K562 (cell line): Measurements from ENCODE around the gene HMGXB3. TPM values are rescaled to one million over a fixed set of nuclear protein-coding genes. Genes with fewer than 3 reads are reported as not detected.

ENCODE experiments used
- ATAC-seq: fragments of 200-7000 bp; cut with Tn5 transposase; 3 replicates; pipeline ENCODE4 v1.9.1; 2020; ENCODE audit warnings: moderate library complexity
- BruUV-seq: library from RNA; stranded (reverse); fragments of 400-500 nt; replicated peaks from 2 replicates; lab custom pipeline; 2021; lab: Mats Ljungman, UMichigan
- CTCF ChIA-PET: fragments of 300-600 bp; formaldehyde crosslinking; extraction: SDS; loops from one replicate; lab custom pipeline; 2021; ENCODE audit warnings: low intra/inter-chr PET ratio; lab: Yijun Ruan, JAX
- POLR2A ChIA-PET: fragments of 300-600, 350-650 bp; sonication (Branson Sonifier 250); formaldehyde crosslinking; extraction: SDS; loops from one replicate; lab custom pipeline; 2021; ENCODE audit warnings: antibody characterized with exemption, inconsistent platforms; lab: Yijun Ruan, JAX
- DNase-seq, 4 experiments: peaks; one replicate each; pipeline versions ENCODE4 v3.0.0 to v3.0.0-alpha.2; 2011 to 2018; ENCODE audit warnings: low spot score in 3 of 4, mixed read lengths in 3 of 4; ENCODE audit errors: extremely low read depth in 1 of 4
- FAIRE-seq: peaks from 2 replicates; lab custom pipeline; 2011; peaks lifted over from hg19 to GRCh38; lab: Jason Lieb, UNC
- H2AFZ ChIP-seq: 2 replicates; pipeline ENCODE4 v1.6.0; 2011; ENCODE audit warnings: low read depth, low read length, control low read depth, inconsistent platforms
- H3K27ac ChIP-seq: fragments of 200-600 bp; 3 replicates; pipeline ENCODE4 v1.8.0; 2011; ENCODE audit warnings: low read depth, mild to moderate bottlenecking, control low read depth, inconsistent platforms, low read length, moderate library complexity, mixed read lengths; ENCODE audit errors: extremely low read depth
- H3K27me3 ChIP-seq, 2 experiments: fragments of 300-600 bp in 1 of 2; 2 replicates in 1 of 2; 3 replicates in 1 of 2; pipeline versions ENCODE4 v1.6.0 to v1.8.0; 2011; ENCODE audit warnings: inconsistent platforms in 2 of 2, low read length in 2 of 2, mild to moderate bottlenecking in 1 of 2, mixed read lengths in 1 of 2, moderate library complexity in 1 of 2; ENCODE audit not compliant: control insufficient read depth in 2 of 2, insufficient read depth in 2 of 2
- H3K36me3 ChIP-seq: fragments of 300-600 bp; 3 replicates; pipeline ENCODE4 v1.8.0; 2011; ENCODE audit warnings: mild to moderate bottlenecking, low read length, inconsistent platforms; ENCODE audit not compliant: control insufficient read depth, insufficient read depth
- H3K4me1 ChIP-seq, 2 experiments: fragments of 200-600 bp in 1 of 2; replicated peaks in 1 of 2; 2 replicates in 1 of 2; 3 replicates in 1 of 2; pipeline versions ENCODE4 v1.5.1 to v1.8.0; 2011; ENCODE audit warnings: inconsistent platforms in 2 of 2, low read length in 2 of 2, mild to moderate bottlenecking in 1 of 2, mixed read lengths in 1 of 2, moderate library complexity in 1 of 2; ENCODE audit not compliant: control insufficient read depth in 2 of 2, insufficient read depth in 2 of 2
- H3K4me2 ChIP-seq: 2 replicates; pipeline ENCODE4 v1.6.1; 2011; ENCODE audit warnings: low read length, control low read depth, inconsistent platforms, mixed read lengths; ENCODE audit not compliant: insufficient read depth
- H3K4me3 ChIP-seq: fragments of 200-600 bp; sonication (generic), shearing (Covaris generic); 2 replicates; pipeline ENCODE4 v1.5.1; 2016; ENCODE audit warnings: control low read depth, inconsistent platforms
- H3K79me2 ChIP-seq: fragments of 200-600 bp; 3 replicates; pipeline ENCODE4 v1.8.0; 2011; ENCODE audit warnings: low read length, inconsistent platforms; ENCODE audit not compliant: control insufficient read depth, insufficient read depth
- H3K9ac ChIP-seq, 2 experiments: 2 replicates each; pipeline versions ENCODE4 v1.6.0 to v1.6.1; 2011; ENCODE audit warnings: low read depth in 2 of 2, low read length in 2 of 2, control low read depth in 1 of 2, inconsistent platforms in 1 of 2, mild to moderate bottlenecking in 1 of 2, mixed read lengths in 1 of 2; ENCODE audit not compliant: insufficient read depth in 1 of 2
- H3K9me1 ChIP-seq: one replicate; pipeline ENCODE4 v1.6.0; 2011; ENCODE audit warnings: inconsistent platforms, mild to moderate bottlenecking, low read length, moderate library complexity; ENCODE audit not compliant: control insufficient read depth, insufficient read depth
- H3K9me3 ChIP-seq: replicated peaks from 2 replicates; pipeline ENCODE4 v1.5.1; 2011; ENCODE audit warnings: low read depth, low read length, inconsistent platforms; ENCODE audit not compliant: control insufficient read depth, insufficient read depth
- H4K20me1 ChIP-seq: replicated peaks from 2 replicates; pipeline ENCODE4 v1.6.1; 2011; ENCODE audit warnings: low read length, inconsistent platforms, mixed read lengths; ENCODE audit not compliant: control insufficient read depth, insufficient read depth
- ELF2 ChIP-seq: fragments of 250-450 bp; sonication (Bioruptor Pico); IDR thresholded peaks from 2 replicates; pipeline ENCODE4 v1.5.0; 2021; ENCODE audit warnings: mild to moderate bottlenecking
- KAT2B ChIP-seq: IDR thresholded peaks from one replicate; pipeline ENCODE4 v1.6.1; 2012; ENCODE audit warnings: low read depth, mild to moderate bottlenecking, control low read depth, inconsistent platforms, low read length, moderate library complexity
- KHSRP ChIP-seq: fragments of 450-650 bp; IDR thresholded peaks from 2 replicates; pipeline ENCODE4 v1.6.1; 2017
- NCOR1 ChIP-seq: fragments of 450-650 bp; IDR thresholded peaks from 2 replicates; pipeline ENCODE4 v1.6.1; 2016; ENCODE audit warnings: mild to moderate bottlenecking, moderate library complexity
- NR2F6 ChIP-seq: fragments of 450-650 bp; formaldehyde crosslinking; IDR thresholded peaks from 2 replicates; pipeline ENCODE4 v1.4.0; 2020; ENCODE audit warnings: mild to moderate bottlenecking
- SMARCA5 ChIP-seq: fragments of 450-650 bp; IDR thresholded peaks from 2 replicates; pipeline ENCODE4 v1.6.1; 2016
- ZBTB12 ChIP-seq: fragments of 250-450 bp; sonication (Bioruptor Pico); IDR thresholded peaks from 2 replicates; pipeline ENCODE4 v1.4.0; 2020
- ZC3H8 ChIP-seq: fragments of 450-650 bp; IDR thresholded peaks from 2 replicates; pipeline ENCODE4 v1.6.1; 2017
- ZNF766 ChIP-seq: fragments of 200-800 bp; sonication (Bioruptor generic); conservative IDR thresholded peaks from 2 replicates; pipeline ENCODE4 v1.6.1; 2016; ENCODE audit warnings: missing genetic modification characterization, missing compliant biosample characterization
- WGBS: fragments of 100-300 bp; shearing (Covaris generic); methylation state at CpG from one replicate; pipeline ENCODE4 v1.1.6; 2016; ENCODE audit warnings: low coverage, mixed read lengths; ENCODE audit not compliant: insufficient coverage; ENCODE audit errors: missing lambda C conversion rate; 5-methylcytosine and 5-hydroxymethylcytosine counted together
- in situ Hi-C: fragments of 300-500 bp; cut with MboI; formaldehyde crosslinking; loops from 4 replicates; pipeline ENCODE4 v1.15.0; 2018; ENCODE audit warnings: inconsistent platforms, mixed read lengths
- intact Hi-C: fragments of 100-400 bp; cut with micrococcal nuclease; formaldehyde crosslinking; loops from 2 replicates; pipeline ENCODE4 v1.14.2; 2022
- polyA plus RNA-seq, 8 experiments: library from polyadenylated mRNA; depleted of rRNA in 4 of 8; stranded (reverse) in 5 of 8; unstranded in 3 of 8; fragments of >200 nt; fragmentation: Nextera tagmentation in 2 of 8; fragmentation: Illumina TruSeq in 1 of 8; extraction: Ambion mirVana in 2 of 8; extraction: Trizol in 1 of 8; gene quantifications; 2 replicates each; pipeline versions ENCODE4 v1.2.1 to v1.2.3, GENCODE V29; 2011 to 2014; ENCODE audit warnings: inconsistent platforms in 1 of 8, missing spikeins in 1 of 8
- total RNA-seq, 7 experiments: library from RNA; depleted of rRNA in 6 of 7; stranded (reverse); fragments of >200 nt in 6 of 7; fragmentation: Illumina TruSeq in 2 of 7; extraction: Trizol in 2 of 7; gene quantifications; 2 replicates each; pipeline versions ENCODE4 v1.2.1 to v1.2.3, GENCODE V29; 2011 to 2021; ENCODE audit warnings: low replicate concordance in 1 of 7
- TF ChIP-seq, protein P1 (sequence below), 2 experiments: fragments of 450-650 bp in 1 of 2; IDR thresholded peaks; 2 replicates each; pipeline ENCODE4 v1.6.1; 2011 to 2017; ENCODE audit warnings: low read depth in 2 of 2, antibody characterized with exemption in 1 of 2, borderline replicate concordance in 1 of 2, low read length in 1 of 2, mild to moderate bottlenecking in 1 of 2, mixed read lengths in 1 of 2; ENCODE audit not compliant: control insufficient read depth in 1 of 2
- TF ChIP-seq, protein P2 (sequence below), 2 experiments: fragments of 450-650 bp; conservative IDR thresholded peaks; 2 replicates each; pipeline ENCODE4 v1.6.1; 2017; ENCODE audit warnings: mild to moderate bottlenecking in 2 of 2, moderate library complexity in 2 of 2
- TF ChIP-seq, protein P3 (sequence below): fragments of 450-650 bp; formaldehyde crosslinking; IDR thresholded peaks from 2 replicates; pipeline ENCODE4 v1.4.0; 2020; ENCODE audit warnings: mild to moderate bottlenecking, moderate library complexity

Gene HMGXB3
- total and polyA plus RNA-seq, 9 of the 15 experiments (the other 6 are each of a cell fraction or from before 2014, with no cell fraction given): 1.8 to 44.1 (median 32.2) TPM

DNA sequence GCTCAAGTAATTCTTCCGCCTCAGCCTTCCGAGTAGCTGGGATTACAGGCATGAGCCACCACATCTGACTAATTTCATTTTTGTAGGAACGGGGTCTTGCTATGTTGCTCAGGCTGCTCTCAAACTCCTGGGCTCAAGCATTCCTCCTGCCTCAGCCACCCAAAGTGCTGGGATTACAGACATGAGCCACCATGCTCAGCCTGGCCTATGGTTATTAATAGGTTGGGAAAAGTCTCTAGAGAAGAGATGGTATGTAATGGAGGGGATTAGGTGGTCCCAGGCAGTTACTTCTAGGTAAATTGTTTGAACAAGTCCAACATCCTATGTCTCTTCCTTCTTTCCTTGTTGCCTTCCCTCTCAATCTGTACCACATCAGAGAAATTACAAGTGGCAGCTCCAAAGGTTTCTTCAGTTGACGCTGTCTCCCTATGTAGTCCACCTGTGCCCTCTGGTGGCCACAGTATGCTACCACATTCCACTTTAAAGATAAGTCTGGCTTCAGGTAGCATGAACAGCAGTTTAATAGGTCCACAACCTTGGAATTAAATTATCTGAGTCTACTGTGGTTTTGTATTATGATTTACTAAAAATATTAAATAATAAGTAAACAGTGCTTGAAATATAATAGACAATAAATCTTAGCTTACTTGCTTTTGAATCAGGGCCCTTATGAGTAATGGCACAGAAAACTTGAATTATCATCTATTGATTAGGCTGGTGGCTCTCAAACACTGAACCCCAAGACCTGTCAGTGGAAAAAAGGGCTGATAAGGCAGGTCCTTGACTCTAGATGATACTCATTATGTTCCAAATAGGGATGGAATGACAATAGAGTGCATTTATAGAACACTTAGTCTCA, 9.8 kb upstream of the HMGXB3 start:
- H3K9ac ChIP-seq: no peak overlapping the region
- no peaks in the 10 kb centered on the region; a peak in 2 of 5 replicates for H3K4me1 ChIP-seq
- WGBS: 55% methylated on average over 4 of the region's 4 CpGs
- in situ Hi-C loops (no loop called here), intact Hi-C loops (loop anchor here (1.0 to 5.0 kb wide), 5 partner anchors 28 to 353 kb away; no protein-coding TSS in a partner anchor)
- H3K27ac ChIP-seq: no peak overlapping the region
- H3K9me1 ChIP-seq: no peaks in the 10 kb centered on the region
- peak; percentile 88 for FAIRE-seq
- H3K36me3 ChIP-seq: peaks cover 6% of the 10 kb centered on the region; the same call in 1 of the 3 replicates
- CTCF ChIA-PET: interaction anchor here (0.6 to 5.1 kb wide), 10 partner anchors 15 to 335 kb away, joined by 3 to 102 read pairs (median 4); no protein-coding TSS in a partner anchor
- no peaks in the 10 kb centered on the region for H3K9me3 ChIP-seq
- POLR2A ChIA-PET: interaction anchor here (0.6 to 1.3 kb wide), 9 partner anchors 8 to 339 kb away, joined by 3 to 4 read pairs (median 3); partner anchors contain the start of genes HMGXB3 and TIGD6
- no peak overlapping the region for H2AFZ ChIP-seq
- no peaks in the 10 kb centered on the region for H4K20me1 ChIP-seq
- H3K27me3 ChIP-seq: no peaks in the 10 kb centered on the region
- peak; percentile 69 to 83 (median 73) for DNase-seq
- no peak overlapping the region for H3K4me3 ChIP-seq
- BruUV-seq: no TSS peak
- H3K4me2 ChIP-seq: no peak overlapping the region
- peak; percentile 92 for ATAC-seq
- no peaks in the 10 kb centered on the region for H3K79me2 ChIP-seq
- TF ChIP-seq, protein P1, sequence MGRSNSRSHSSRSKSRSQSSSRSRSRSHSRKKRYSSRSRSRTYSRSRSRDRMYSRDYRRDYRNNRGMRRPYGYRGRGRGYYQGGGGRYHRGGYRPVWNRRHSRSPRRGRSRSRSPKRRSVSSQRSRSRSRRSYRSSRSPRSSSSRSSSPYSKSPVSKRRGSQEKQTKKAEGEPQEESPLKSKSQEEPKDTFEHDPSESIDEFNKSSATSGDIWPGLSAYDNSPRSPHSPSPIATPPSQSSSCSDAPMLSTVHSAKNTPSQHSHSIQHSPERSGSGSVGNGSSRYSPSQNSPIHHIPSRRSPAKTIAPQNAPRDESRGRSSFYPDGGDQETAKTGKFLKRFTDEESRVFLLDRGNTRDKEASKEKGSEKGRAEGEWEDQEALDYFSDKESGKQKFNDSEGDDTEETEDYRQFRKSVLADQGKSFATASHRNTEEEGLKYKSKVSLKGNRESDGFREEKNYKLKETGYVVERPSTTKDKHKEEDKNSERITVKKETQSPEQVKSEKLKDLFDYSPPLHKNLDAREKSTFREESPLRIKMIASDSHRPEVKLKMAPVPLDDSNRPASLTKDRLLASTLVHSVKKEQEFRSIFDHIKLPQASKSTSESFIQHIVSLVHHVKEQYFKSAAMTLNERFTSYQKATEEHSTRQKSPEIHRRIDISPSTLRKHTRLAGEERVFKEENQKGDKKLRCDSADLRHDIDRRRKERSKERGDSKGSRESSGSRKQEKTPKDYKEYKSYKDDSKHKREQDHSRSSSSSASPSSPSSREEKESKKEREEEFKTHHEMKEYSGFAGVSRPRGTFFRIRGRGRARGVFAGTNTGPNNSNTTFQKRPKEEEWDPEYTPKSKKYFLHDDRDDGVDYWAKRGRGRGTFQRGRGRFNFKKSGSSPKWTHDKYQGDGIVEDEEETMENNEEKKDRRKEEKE (IDR thresholded peaks at IDR 0.05; ENCODE audit: borderline replicate concordance in 1 of 2, control insufficient read depth in 1 of 2, low read depth in 2 of 2, low read length in 1 of 2): no peak
- TF ChIP-seq, protein P2, sequence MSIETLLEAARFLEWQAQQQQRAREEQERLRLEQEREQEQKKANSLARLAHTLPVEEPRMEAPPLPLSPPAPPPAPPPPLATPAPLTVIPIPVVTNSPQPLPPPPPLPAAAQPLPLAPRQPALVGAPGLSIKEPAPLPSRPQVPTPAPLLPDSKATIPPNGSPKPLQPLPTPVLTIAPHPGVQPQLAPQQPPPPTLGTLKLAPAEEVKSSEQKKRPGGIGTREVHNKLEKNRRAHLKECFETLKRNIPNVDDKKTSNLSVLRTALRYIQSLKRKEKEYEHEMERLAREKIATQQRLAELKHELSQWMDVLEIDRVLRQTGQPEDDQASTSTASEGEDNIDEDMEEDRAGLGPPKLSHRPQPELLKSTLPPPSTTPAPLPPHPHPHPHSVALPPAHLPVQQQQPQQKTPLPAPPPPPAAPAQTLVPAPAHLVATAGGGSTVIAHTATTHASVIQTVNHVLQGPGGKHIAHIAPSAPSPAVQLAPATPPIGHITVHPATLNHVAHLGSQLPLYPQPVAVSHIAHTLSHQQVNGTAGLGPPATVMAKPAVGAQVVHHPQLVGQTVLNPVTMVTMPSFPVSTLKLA (conservative IDR thresholded peaks at IDR 0.05): no peak; a peak in 1 of 4 replicates
- no peak for TF ChIP-seq ZBTB12 (CRISPR knock-in tag)
- TF ChIP-seq NCOR1: no peak
- no peak for TF ChIP-seq NR2F6 (CRISPR knock-in tag)
- TF ChIP-seq ZC3H8: no peak
- no peak for TF ChIP-seq KHSRP
- peak; percentile 90 for TF ChIP-seq ZNF766 (CRISPR knock-in tag)
- TF ChIP-seq, protein P3, sequence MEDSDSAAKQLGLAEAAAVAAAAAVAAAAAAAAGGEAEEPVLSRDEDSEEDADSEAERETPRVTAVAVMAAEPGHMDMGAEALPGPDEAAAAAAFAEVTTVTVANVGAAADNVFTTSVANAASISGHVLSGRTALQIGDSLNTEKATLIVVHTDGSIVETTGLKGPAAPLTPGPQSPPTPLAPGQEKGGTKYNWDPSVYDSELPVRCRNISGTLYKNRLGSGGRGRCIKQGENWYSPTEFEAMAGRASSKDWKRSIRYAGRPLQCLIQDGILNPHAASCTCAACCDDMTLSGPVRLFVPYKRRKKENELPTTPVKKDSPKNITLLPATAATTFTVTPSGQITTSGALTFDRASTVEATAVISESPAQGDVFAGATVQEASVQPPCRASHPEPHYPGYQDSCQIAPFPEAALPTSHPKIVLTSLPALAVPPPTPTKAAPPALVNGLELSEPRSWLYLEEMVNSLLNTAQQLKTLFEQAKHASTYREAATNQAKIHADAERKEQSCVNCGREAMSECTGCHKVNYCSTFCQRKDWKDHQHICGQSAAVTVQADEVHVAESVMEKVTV (CRISPR knock-in tag): peak; percentile 93
- no peak for TF ChIP-seq ELF2 (CRISPR knock-in tag)
- TF ChIP-seq SMARCA5: no peak
- no peak for TF ChIP-seq KAT2B
